ES-I3 (cell line): ENCODE data around the gene CHD9.
"Not testable (repeated sequence)": the region's sequence is repeated elsewhere in the genome, so short reads cannot be mapped to it uniquely, and the experiment has no call there.

Source experiments
- H3K36me3 ChIP-seq: 2 replicates; pipeline ENCODE4 v1.6.1; 2013; ENCODE audit warnings: mild to moderate bottlenecking, low read length, control low read depth, moderate library complexity; ENCODE audit not compliant: insufficient read depth
- H3K4me1 ChIP-seq: 2 replicates; pipeline ENCODE4 v1.6.1; 2013; ENCODE audit warnings: mild to moderate bottlenecking, control low read depth, low read length; ENCODE audit not compliant: insufficient read depth
- H3K9ac ChIP-seq: 2 replicates; pipeline ENCODE4 v1.6.1; 2013; ENCODE audit warnings: low read depth, mild to moderate bottlenecking, low read length, moderate library complexity
- H3K9me3 ChIP-seq: 2 replicates; pipeline ENCODE4 v1.6.1; 2013; ENCODE audit warnings: mild to moderate bottlenecking, low read length, moderate library complexity; ENCODE audit not compliant: control insufficient read depth, insufficient read depth

CHD9 gene

DNA sequence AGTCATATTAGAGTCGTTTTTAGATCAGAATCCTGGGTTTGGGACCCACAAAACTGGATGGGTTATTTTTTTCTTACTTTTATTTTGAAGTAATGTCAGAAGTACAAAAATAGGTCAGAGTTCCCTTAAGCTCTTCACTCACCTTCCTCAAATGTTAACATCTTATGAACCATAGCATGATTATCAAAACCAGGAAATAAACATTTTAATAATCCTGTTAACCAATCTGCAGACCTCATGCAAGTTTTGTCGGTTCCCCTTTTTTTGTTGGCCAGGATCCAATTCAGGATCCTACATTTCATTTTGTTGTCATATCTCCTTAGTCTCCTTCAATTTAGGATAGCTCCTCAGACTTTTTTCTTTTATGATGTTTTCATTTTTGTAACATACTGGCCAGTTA lies 162.0 kb downstream of the CHD9 start:
- Histone ChIP-seq H3K9ac (no peak overlapping the region), H3K9me3 (no peaks in the 10 kb centered on the region), H3K36me3 (no peaks in the 10 kb centered on the region), H3K4me1 (peaks cover 10% of the 10 kb centered on the region)

DNA sequence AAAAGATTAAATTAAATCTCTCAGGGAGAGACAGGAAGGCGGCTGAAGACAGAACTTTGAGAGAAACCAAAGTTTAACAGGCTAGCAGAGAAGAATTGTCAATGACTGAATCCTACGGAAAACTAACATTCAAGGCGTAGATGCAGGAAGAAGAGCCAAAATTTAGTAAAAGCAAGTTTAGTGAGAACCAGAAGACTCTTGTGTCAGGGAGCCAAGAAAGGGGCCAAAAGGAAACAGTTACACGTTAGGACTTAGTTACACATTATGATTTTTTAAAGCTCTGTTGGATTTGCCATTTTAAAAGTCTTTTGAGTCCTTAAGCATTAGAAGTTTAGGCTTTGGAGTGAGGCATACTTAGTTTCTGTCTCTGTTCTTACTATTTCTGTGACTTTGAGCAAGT lies 164.6 kb downstream of the CHD9 start:
- Histone ChIP-seq H3K4me1 (peaks cover 10% of the 10 kb centered on the region), H3K9me3 (no peaks in the 10 kb centered on the region), H3K9ac (no peak overlapping the region), H3K36me3 (no peaks in the 10 kb centered on the region)

DNA sequence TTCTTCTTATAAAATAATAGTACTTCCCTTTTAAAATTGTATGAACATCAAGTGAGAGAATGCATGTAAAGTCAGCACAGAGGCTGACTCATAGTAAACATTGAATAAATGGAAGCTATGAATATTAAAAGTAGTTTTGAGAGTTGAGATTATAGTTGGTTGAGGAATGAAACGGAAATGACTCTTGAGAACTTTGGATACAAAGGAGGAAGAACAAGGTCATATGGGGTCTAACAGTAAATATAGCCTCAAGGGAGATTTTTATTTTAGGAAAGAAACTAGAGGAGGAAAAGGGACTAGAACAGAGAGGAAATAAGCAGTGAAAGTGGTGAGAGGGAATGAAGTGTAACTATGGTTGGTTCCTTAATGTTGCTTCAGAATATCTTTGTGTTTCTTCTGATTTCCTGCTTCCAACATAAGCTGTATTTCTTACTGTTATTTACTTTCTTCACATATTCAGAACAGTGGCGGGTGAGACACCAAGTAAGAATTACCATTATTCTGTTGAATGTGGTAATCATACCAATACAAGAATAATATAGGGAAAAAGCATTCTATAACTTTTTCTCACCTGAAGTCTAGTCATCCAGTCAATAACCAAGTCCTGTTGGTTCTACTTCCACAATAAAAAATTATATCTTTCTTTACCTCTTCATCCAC lies 165.1 kb downstream of the CHD9 start:
- peaks cover 10% of the 10 kb centered on the region for H3K4me1 ChIP-seq
- H3K36me3 ChIP-seq = no peaks in the 10 kb centered on the region
- no peaks in the 10 kb centered on the region for H3K9me3 ChIP-seq
- H3K9ac ChIP-seq = no peak overlapping the region

DNA sequence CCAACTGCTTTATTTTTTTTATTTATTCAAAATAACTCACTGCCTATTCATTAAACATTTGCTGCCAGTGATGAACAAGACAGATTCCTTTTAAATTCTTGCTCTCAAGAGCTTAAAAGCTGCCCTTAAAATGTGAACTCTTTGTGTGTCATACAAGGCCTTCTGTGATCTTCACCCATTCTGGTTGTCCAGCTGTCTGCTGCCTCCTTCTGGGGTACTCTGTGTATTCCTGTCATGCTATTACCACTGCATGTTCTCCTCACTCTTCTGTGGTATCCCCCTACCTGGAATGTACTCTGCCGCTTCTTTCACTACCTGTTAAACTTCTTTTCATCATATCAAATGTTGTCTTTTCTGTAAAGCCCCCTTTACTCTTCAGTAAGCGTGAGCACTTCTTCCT lies 165.8 kb downstream of the CHD9 start:
- Histone ChIP-seq H3K9ac (no peak overlapping the region), H3K9me3 (no peaks in the 10 kb centered on the region), H3K36me3 (no peaks in the 10 kb centered on the region), H3K4me1 (peaks cover 10% of the 10 kb centered on the region)

DNA sequence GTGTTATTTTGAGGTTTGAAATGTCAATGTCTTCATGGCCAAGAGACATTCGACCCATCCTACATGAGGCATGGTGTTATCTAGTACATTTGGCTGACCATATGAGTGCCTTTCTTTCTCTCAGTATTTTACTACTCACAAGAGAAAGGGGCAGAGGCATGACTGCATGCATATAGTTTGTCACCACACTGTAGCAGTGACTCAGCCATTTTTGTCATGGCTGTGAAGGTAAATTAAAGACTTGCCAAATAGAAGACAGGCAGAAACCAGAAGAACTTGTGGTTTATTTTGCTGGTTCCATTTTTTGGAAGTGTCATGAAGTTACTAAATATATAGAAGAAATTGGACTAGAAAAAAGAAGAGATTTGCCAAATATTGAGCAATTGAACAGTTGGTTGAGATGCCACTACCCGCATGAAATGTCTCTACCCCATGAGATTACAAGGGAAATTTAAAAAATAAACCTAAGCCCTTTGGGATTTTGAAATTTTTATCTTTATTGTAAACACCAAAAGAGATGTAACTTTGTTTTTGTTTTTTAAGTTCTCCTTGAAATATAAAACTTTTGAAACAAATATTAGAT lies 170.3 kb downstream of the CHD9 start:
- no peaks in the 10 kb centered on the region; the same call in 1 of the 2 replicates for H3K4me1 ChIP-seq
- H3K9ac ChIP-seq = no peak overlapping the region
- no peaks in the 10 kb centered on the region for H3K9me3 ChIP-seq
- H3K36me3 ChIP-seq = peaks cover 2% of the 10 kb centered on the region; the same call in 1 of the 2 replicates

DNA sequence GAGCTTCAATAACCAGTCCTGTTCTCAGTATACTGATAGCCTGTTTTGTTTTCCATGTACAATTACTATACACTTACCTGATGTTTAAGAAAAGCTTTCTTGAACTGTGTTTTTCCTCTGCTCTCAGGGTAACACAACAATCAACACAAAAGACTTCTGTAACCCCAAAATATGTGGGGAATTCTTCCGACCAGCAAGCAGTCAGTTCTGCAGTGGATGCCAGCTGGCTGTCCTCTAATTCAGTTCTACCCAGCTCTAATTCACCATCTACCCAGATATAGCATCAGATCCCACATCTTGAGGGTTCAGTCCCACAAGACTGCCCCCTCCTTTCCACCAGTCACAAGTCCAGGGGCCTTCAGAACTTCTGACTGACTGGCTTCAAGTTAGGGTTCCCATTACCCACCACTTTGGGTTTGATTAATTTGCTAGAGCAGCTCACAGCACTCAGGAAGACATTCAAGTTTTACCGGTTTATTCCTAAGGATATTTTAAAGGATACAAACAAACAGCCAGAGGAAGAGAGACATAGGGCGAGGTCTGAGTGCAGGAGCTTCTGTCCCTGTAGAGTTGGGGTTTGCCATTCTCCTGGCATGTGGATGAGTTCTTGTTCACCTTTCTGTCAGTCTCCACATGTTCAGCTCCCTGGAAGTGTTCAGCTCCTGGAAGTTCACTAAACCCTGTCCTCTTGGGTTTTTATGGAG lies 178.2 kb downstream of the CHD9 start:
- Histone ChIP-seq H3K9ac (no peak overlapping the region), H3K9me3 (no peaks in the 10 kb centered on the region), H3K4me1 (no peaks in the 10 kb centered on the region), H3K36me3 (peaks cover 8% of the 10 kb centered on the region)

DNA sequence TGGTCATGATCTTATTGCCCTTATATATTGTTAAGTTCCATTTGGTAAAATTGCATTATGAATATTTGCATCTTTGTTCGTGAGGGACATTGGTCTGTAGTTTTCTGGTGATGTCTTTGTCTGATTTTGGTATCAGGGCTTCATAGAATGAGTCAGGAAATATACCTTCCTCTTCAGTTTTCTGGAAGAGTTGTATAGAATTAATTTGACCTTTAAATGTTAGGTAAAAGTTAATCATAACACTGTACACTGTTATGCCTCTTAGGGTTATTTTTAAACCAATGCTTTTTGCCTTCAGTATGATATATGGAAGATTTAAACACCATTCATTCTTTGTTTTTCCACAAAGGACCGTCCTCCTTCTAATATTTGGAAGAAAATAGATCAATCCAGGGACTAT lies 180.0 kb downstream of the CHD9 start:
- no peaks in the 10 kb centered on the region for H3K4me1 ChIP-seq
- H3K9me3 ChIP-seq = no peaks in the 10 kb centered on the region
- no peak overlapping the region for H3K9ac ChIP-seq
- peaks cover 8% of the 10 kb centered on the region for H3K36me3 ChIP-seq

DNA sequence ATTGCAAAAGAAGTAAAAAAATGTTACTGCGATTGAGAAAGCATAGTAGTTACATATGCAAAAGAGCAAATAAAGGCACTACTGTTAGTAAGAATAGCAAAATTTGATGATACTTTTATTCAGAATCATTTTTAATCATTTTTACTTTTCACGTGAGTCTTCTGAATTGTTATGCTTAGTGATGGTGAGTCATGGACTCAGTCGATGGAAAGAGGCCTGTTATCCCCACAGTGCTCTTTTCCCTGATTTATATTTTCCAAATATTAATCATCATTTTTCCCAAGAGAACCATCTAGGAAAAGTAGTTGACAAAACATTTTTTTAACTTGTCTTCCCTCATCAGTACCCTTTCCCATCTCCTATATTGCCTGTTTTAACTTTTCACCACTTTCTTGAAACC lies 181.1 kb downstream of the CHD9 start:
- H3K9me3 ChIP-seq = no peaks in the 10 kb centered on the region
- H3K36me3 ChIP-seq = peaks cover 3% of the 10 kb centered on the region

DNA sequence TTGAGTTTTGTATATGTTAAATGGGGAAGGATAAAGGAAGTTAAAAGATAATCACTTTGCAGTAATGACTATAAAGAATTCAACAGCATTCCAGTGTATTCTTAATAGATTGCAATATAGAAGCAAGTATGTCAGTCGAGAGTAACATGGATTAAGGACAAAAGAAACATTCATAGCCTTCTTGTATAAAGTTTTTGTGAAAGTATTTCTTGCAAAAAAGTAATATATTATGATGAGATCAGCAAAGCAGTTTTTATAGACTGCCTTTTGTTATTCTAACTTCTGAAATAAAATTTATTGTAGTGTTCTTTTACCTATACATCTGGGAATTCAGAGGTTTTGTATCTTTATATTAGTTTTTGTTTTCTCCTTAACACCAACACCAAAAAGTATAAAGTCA lies 194.5 kb downstream of the CHD9 start:
- no peaks in the 10 kb centered on the region for H3K9me3 ChIP-seq
- no peaks in the 10 kb centered on the region for H3K4me1 ChIP-seq
- H3K9ac ChIP-seq = no peak overlapping the region
- H3K36me3 ChIP-seq = peaks cover 8% of the 10 kb centered on the region; the same call in 1 of the 2 replicates

More for the DNA sequence above, 181.1 kb downstream of the CHD9 start:
- no peaks in the 10 kb centered on the region for H3K4me1 ChIP-seq
- H3K9ac ChIP-seq = no peak overlapping the region

DNA sequence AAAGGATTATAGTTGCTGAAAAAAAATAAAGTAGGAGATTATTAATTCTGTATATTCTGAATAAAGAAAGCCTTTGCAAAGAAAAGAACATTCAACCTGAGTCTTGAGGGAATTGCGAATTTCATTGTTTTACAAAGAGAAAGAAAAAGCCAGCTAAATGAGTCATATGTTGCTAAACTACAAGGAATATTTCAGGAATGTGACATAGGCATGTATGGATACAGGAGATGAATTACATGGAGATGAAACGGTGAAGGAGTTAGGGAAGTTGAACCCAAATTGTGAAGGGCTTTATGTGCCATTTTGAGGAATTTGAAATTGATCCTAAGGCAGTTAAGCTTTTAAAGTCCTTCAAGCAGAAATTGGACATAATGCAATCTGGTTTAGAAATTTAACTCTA lies 202.2 kb downstream of the CHD9 start:
- peaks cover 4% of the 10 kb centered on the region; the same call in 1 of the 2 replicates for H3K9me3 ChIP-seq
- H3K4me1 ChIP-seq = no peaks in the 10 kb centered on the region; the same call in 1 of the 2 replicates
- H3K9ac ChIP-seq = no peak overlapping the region
- peaks cover 9% of the 10 kb centered on the region for H3K36me3 ChIP-seq

DNA sequence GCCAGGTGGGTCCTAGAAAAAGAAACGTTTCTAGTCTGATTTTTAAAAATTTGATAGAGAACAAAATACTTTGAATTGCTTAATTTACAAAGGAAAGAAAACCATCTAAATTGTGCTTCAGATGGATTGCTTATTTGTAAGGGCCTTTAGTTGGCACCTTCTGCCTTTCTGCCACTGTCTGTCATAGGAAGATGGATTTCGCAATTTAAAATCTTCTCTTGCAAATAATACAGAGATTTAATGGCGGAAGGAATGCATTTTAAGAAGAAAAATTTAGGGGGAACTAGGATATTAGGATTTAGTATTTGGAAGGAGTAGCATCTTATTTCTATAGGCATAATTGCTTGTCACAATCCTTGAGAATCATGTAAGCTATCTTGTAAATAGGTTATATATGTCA lies 204.0 kb downstream of the CHD9 start:
- no peaks in the 10 kb centered on the region; the same call in 1 of the 2 replicates for H3K4me1 ChIP-seq
- H3K36me3 ChIP-seq = peaks cover 9% of the 10 kb centered on the region
- H3K9ac ChIP-seq = no peak overlapping the region
- peaks cover 4% of the 10 kb centered on the region; the same call in 1 of the 2 replicates for H3K9me3 ChIP-seq

DNA sequence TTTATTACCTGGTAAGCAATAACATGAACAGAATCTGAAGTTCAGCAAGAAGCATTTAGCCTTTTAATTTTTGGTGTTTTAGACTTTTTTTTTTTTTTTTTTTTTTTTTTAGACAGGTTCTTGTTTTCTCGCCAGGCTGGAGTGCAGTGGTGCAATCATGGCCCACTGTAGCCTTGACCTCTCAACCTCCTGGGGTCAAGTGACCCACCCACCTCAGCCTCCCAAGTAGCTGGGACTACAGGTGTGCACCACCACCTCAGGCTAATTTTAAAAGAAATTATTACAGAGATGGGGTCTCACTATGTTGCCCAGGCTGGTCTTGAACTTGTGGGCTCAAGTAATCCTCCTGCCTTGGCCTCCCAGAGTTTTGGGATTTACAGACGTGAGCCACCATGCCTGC lies 206.5 kb downstream of the CHD9 start:
- H3K9me3 ChIP-seq = peaks cover 4% of the 10 kb centered on the region; the same call in 1 of the 2 replicates
- no peak overlapping the region for H3K9ac ChIP-seq
- H3K36me3 ChIP-seq = peaks cover 9% of the 10 kb centered on the region
- no peaks in the 10 kb centered on the region; the same call in 1 of the 2 replicates for H3K4me1 ChIP-seq

DNA sequence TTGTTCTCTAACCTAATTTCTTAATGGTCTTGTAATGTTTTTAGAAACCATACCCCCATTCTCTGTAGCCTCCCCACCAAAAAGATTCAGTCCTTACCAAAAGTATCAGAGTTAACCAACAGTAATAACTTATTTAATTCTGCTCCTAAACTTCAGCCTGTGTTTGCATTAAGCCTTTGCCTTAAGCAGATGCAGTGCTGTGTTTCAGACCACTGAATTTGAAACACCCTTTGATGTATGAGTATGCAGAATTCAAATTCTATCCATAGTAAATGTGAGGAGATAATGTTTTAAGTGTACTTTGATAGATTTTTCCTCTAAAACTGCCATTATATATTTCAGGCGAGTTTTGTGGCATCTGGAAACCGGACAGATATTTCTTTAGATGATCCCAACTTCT lies 207.9 kb downstream of the CHD9 start:
- Histone ChIP-seq H3K9me3 (peaks cover 4% of the 10 kb centered on the region; the same call in 1 of the 2 replicates), H3K9ac (no peak overlapping the region), H3K36me3 (peaks cover 9% of the 10 kb centered on the region), H3K4me1 (no peaks in the 10 kb centered on the region)

DNA sequence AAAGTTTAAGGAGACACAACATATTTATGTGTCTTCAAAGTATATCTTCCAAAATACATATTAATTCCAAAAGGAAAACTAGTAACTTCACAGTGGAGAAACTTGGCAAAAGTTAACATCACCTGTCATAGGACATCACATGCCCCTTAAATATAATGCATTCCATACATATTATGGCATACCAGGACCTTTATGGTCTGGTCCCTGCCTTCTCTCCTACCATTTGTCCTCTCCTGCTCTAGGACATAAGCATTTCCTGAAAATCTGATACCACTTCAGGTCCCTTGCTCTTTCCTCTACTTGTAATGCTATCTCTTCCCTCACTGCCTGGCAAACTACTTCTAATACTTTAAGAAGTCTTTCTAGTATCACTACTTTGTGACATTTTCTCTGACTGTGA lies 211.4 kb downstream of the CHD9 start:
- Histone ChIP-seq H3K9me3 (no peaks in the 10 kb centered on the region), H3K4me1 (no peaks in the 10 kb centered on the region), H3K9ac (no peak overlapping the region), H3K36me3 (no peaks in the 10 kb centered on the region)

DNA sequence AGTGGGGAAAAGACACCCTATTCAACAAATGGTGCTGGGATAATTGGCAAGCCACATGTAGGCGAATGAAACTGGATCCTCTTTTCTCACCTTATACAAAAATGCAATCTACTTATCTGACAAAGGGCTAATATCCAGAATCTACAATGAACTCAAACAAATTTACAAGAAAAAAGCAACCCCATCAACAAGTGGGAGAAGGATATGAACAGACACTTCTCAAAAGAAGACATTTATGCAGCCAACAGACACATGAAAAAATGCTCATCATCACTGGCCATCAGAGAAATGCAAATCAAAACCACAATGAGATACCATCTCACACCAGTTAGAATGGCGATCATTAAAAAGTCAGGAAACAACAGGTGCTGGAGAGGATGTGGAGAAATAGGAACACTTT lies 223.7 kb downstream of the CHD9 start:
- H3K36me3 ChIP-seq = peaks cover 35% of the 10 kb centered on the region
- H3K9me3 ChIP-seq, H3K9ac ChIP-seq, H3K4me1 ChIP-seq: not testable (repeated sequence)
